Upper lobe of left lung (tissue), 6 donors: ENCODE measurements around the gene ZNF473. TPM values are rescaled to one million over a fixed set of nuclear protein-coding genes. Genes with fewer than 3 reads are reported as not detected.

Source experiments
- ATAC-seq, 2 donors: fragments of 200-7000 bp; cut with Tn5 transposase; one replicate each; pipeline ENCODE4 v1.9.1; 2022; ENCODE audit warnings: mild to moderate bottlenecking in 2 of 2, moderate library complexity in 2 of 2; ENCODE audit not compliant: low FRiP score in 2 of 2
- DNase-seq, 2 donors: peaks; one replicate each; pipeline ENCODE4 v3.0.0-alpha.2; 2019 to 2020
- H3K27ac ChIP-seq, 4 donors: fragments of 200-600 bp; sonication (generic); one replicate each; pipeline ENCODE4 v1.5.1; 2016 to 2019
- H3K27me3 ChIP-seq, 4 donors: fragments of 200-600 bp; sonication (generic); one replicate each; pipeline ENCODE4 v1.5.1; 2017 to 2019
- H3K36me3 ChIP-seq, 4 donors: fragments of 200-600 bp; sonication (generic); one replicate each; pipeline ENCODE4 v1.5.1; 2016 to 2019
- H3K4me1 ChIP-seq, 4 donors: fragments of 200-600 bp; sonication (generic); one replicate each; pipeline ENCODE4 v1.5.1; 2018 to 2019
- H3K4me3 ChIP-seq, 4 donors: fragments of 200-600 bp; sonication (generic); one replicate each; pipeline ENCODE4 v1.5.1; 2017 to 2019; ENCODE audit warnings: mild to moderate bottlenecking in 2 of 4, moderate library complexity in 1 of 4
- H3K9me3 ChIP-seq, 4 donors: fragments of 200-600 bp; sonication (generic); one replicate each; pipeline ENCODE4 v1.5.1; 2018 to 2019
- CTCF ChIP-seq, 6 experiments: fragments of 450-650 bp in 4 of 6; fragments of 200-600 bp in 2 of 6; sonication (generic) in 2 of 6; IDR thresholded peaks; one replicate each; pipeline ENCODE4 v1.5.1; 2016 to 2019; ENCODE audit warnings: antibody characterized with exemption in 6 of 6
- EP300 ChIP-seq, 4 donors: sonication (generic); formaldehyde crosslinking; IDR thresholded peaks; one replicate each; pipeline ENCODE4 v1.5.1; 2017; ENCODE audit warnings: antibody characterized with exemption in 4 of 4, control low read depth in 2 of 4
- POLR2A ChIP-seq, 4 donors: fragments of 450-650 bp; IDR thresholded peaks; one replicate each; pipeline ENCODE4 v1.5.1; 2016 to 2017; ENCODE audit warnings: antibody characterized with exemption in 4 of 4, mild to moderate bottlenecking in 2 of 4
- POLR2AphosphoS5 ChIP-seq, 2 donors: sonication (generic); formaldehyde crosslinking; IDR thresholded peaks; one replicate each; pipeline ENCODE4 v1.5.1; 2017; ENCODE audit warnings: antibody characterized with exemption in 2 of 2
- WGBS, 2 donors: methylation state at CpG; one replicate each; pipeline ENCODE4 v1.1.5; 2017 to 2018; 5-methylcytosine and 5-hydroxymethylcytosine counted together
- total RNA-seq, 6 donors: library from RNA; depleted of rRNA in 4 of 6; stranded (reverse); fragments of >200 nt in 4 of 6; gene quantifications; one replicate each; pipeline versions ENCODE4 v1.1.0 to v1.2.1, GENCODE V29; 2016 to 2021
- donor health status: DM: no; HTN: no; CAD: no; lungs with moderate emphysema.
- donor health status: DM: no; HTN: yes; CAD: no; lungs with severe emphysema.

ZNF473 gene
- 10 to 100 TPM in 1 of 6 donors, 1 to 10 TPM in 5; 3.8 to 12.5 (median 6.3) TPM for total RNA-seq

- Histone ChIP-seq H3K4me3 (peak within 1 kb of the TSS; percentile 79 to 96 (median 84)), H3K4me1 (peaks cover 21 to 42% (median 25%) of the 10 kb centered on the region in 4 donors), H3K9me3 (no peaks in the 10 kb centered on the region), H3K27me3 (no peaks in the 10 kb centered on the region), H3K36me3 (peaks cover 0 to 5% (median 1%) of the 10 kb centered on the region in 4 donors), H3K27ac (peak within 1 kb of the TSS; percentile 82 to 95 (median 92))
- TF ChIP-seq EP300 (IDR thresholded peaks at IDR 0.05): peak in 2 of 4 donors; percentile 4 to 55
- peak in 1 of 6 experiments; percentile 12 for TF ChIP-seq CTCF (IDR thresholded peaks at IDR 0.05)
- TF ChIP-seq POLR2A (IDR thresholded peaks at IDR 0.05): peak in 3 of 4 donors; percentile 38 to 56 (median 45)
- peak in 1 of 2 donors; percentile 87 for TF ChIP-seq POLR2AphosphoS5 (IDR thresholded peaks at IDR 0.05)
- ATAC-seq (peak; percentile 95), DNase-seq (peak; percentile 94 to 97)
- 11 to 26% methylated on average over 22 to 44 of the region's 45 CpGs for WGBS, 2 donors
These were observed at the start of gene ZNF473 for GRCh38 chr19:50025794-50026549. ZNF473 (plus strand) TSS chr19:50026005; CDS start chr19:50031083, 5,078 bp downstream.

GRCh38 chr19:49976496-49976895 is 49.3 kb upstream of the ZNF473 start:
- Histone ChIP-seq H3K27me3 (no peaks in the 10 kb centered on the region), H3K4me1 (peaks cover 0 to 5% (median 0%) of the 10 kb centered on the region in 4 donors), H3K9me3 (no peaks in the 10 kb centered on the region), H3K36me3 (peaks cover 9 to 54% (median 42%) of the 10 kb centered on the region in 4 donors), H3K27ac (no peak overlapping the region), H3K4me3 (no peak overlapping the region)
- 80 to 85% methylated on average over 3 of the region's 3 CpGs for WGBS, 2 donors
- no peak for ATAC-seq
- DNase-seq: no peak
- no peak for TF ChIP-seq POLR2A (IDR thresholded peaks at IDR 0.05)
- no peak for TF ChIP-seq CTCF (IDR thresholded peaks at IDR 0.05)
- no peak for TF ChIP-seq EP300 (IDR thresholded peaks at IDR 0.05)
- TF ChIP-seq POLR2AphosphoS5 (IDR thresholded peaks at IDR 0.05): no peak

GRCh38 chr19:49977076-49977475 is 48.7 kb upstream of the ZNF473 start:
- DNase-seq (no peak), ATAC-seq (no peak)
- H3K36me3 ChIP-seq: peaks cover 9 to 60% (median 47%) of the 10 kb centered on the region in 4 donors
- H3K27me3 ChIP-seq: no peaks in the 10 kb centered on the region
- H3K4me1 ChIP-seq: peaks cover 0 to 5% (median 0%) of the 10 kb centered on the region in 4 donors
- WGBS, 2 donors: 83 to 92% methylated on average over 3 to 13 of the region's 13 CpGs
- H3K9me3 ChIP-seq: no peaks in the 10 kb centered on the region
- TF ChIP-seq POLR2A (IDR thresholded peaks at IDR 0.05) (no peak), POLR2AphosphoS5 (IDR thresholded peaks at IDR 0.05) (no peak), CTCF (IDR thresholded peaks at IDR 0.05) (no peak), EP300 (IDR thresholded peaks at IDR 0.05) (no peak)
- no peak overlapping the region for H3K4me3 ChIP-seq
- no peak overlapping the region for H3K27ac ChIP-seq

GRCh38 chr19:49977881-49978280 is 47.9 kb upstream of the ZNF473 start:
- DNase-seq (no peak), ATAC-seq (no peak)
- H3K4me1 ChIP-seq: peaks cover 0 to 5% (median 0%) of the 10 kb centered on the region in 4 donors
- TF ChIP-seq EP300 (IDR thresholded peaks at IDR 0.05) (no peak), CTCF (IDR thresholded peaks at IDR 0.05) (no peak), POLR2AphosphoS5 (IDR thresholded peaks at IDR 0.05) (no peak)
- H3K9me3 ChIP-seq: no peaks in the 10 kb centered on the region
- 87 to 92% methylated on average over 12 to 18 of the region's 18 CpGs for WGBS, 2 donors
- no peaks in the 10 kb centered on the region for H3K27me3 ChIP-seq
- H3K27ac ChIP-seq: no peak overlapping the region
- no peak overlapping the region for H3K4me3 ChIP-seq
- peaks cover 9 to 65% (median 47%) of the 10 kb centered on the region in 4 donors for H3K36me3 ChIP-seq
